Prostate gland (tissue), 2 donors: ENCODE measurements around the gene CFAP210.

ENCODE experiments used
- POLR2A ChIP-seq: fragments of 450-650 bp; IDR thresholded peaks from one replicate; pipeline ENCODE4 v1.6.1; 2016; ENCODE audit warnings: antibody characterized with exemption, mild to moderate bottlenecking
- POLR2AphosphoS5 ChIP-seq: sonication (generic); formaldehyde crosslinking; IDR thresholded peaks from one replicate; pipeline ENCODE4 v1.6.1; 2017; ENCODE audit warnings: antibody characterized with exemption
- TF ChIP-seq, protein P1 (sequence below), 4 experiments: fragments of 200-600 bp in 2 of 4; fragments of 450-650 bp in 2 of 4; sonication (generic) in 2 of 4; IDR thresholded peaks; 1 replicate in 3 of 4; 2 replicates in 1 of 4; pipeline ENCODE4 v1.5.1; 2016 to 2019; ENCODE audit warnings: antibody characterized with exemption in 4 of 4, mild to moderate bottlenecking in 2 of 4, moderate library complexity in 2 of 4

DNA sequence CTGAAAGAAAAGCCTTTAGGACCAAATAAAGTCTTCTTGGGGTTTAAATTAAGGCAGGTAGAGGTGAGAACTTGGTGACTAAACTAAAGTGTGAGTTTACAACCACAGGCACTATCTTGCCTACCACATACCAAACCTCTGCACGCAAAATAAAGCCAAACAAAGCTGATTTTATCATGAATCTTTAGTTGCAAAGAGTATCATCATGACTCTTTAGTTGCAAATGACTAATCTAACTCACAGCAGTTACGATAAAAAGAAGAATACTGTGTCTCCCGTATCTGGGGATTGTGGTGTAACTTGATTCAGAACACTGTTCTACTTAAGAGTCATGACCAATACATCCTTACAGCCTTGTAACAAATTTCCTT, 11.2 kb downstream of the CFAP210 start:
- TF ChIP-seq, protein P1, sequence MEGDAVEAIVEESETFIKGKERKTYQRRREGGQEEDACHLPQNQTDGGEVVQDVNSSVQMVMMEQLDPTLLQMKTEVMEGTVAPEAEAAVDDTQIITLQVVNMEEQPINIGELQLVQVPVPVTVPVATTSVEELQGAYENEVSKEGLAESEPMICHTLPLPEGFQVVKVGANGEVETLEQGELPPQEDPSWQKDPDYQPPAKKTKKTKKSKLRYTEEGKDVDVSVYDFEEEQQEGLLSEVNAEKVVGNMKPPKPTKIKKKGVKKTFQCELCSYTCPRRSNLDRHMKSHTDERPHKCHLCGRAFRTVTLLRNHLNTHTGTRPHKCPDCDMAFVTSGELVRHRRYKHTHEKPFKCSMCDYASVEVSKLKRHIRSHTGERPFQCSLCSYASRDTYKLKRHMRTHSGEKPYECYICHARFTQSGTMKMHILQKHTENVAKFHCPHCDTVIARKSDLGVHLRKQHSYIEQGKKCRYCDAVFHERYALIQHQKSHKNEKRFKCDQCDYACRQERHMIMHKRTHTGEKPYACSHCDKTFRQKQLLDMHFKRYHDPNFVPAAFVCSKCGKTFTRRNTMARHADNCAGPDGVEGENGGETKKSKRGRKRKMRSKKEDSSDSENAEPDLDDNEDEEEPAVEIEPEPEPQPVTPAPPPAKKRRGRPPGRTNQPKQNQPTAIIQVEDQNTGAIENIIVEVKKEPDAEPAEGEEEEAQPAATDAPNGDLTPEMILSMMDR (IDR thresholded peaks at IDR 0.05) = no peak
- TF ChIP-seq POLR2A (no peak), POLR2AphosphoS5 (no peak)
